HG02884 (cell line): ENCODE measurements around the gene PYGM.
A peak's percentile ranks its signal among the peaks of the same experiment; 100 is the strongest.

Experiments used
- ATAC-seq: cut with Tn5 transposase; IDR thresholded peaks from one replicate; pipeline ENCODE4 v1.9.1; 2021; ENCODE audit warnings: mild to moderate bottlenecking, moderate library complexity; ENCODE audit not compliant: unreplicated experiment

The PYGM gene

DNA sequence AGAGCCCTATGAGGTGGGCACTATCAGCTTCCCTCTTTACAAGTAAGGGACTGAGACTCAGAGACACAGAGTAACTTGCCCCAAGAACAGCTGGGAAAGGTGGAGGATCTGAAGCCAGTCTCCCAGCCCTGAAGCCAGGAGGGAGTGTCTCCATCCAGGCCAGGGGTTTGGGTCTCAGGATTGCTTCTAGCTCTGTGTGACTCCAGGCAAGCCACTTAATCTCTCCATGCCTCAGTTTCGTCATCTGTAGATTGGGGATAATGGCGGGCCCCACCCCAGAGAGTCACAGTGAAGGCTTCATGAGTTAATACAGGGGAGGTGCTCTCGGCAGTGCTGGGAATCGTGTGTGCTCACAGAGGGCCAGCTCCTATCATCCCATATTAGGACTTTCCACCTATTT is 32.7 kb upstream of the PYGM start:
- no peak for ATAC-seq

DNA sequence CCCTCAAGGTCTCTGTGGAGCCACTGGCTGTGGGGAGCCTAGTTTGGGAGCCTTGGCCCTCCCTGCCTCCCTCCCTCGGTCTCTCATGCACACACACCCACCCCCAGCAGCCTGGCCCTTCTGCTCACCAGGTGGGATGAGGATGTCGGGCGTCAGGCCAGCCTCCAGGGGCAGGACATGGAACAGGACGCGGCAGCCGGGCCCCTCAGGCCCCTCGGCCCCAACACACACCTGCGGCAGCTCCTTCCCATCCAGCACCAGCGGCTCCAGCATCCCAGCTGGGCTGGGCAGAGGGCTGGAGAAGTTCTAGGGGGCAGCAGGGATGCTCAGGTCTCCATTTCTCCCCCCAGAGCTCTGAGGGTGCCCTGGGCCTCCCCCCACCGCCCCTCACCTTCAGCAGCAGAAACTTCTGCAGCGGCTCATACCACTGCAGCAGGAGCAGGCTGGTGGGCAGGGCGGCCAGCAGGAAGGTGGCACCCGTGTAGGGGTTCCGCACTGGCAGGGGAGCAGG is 32.1 kb upstream of the PYGM start:
- no peak for ATAC-seq

DNA sequence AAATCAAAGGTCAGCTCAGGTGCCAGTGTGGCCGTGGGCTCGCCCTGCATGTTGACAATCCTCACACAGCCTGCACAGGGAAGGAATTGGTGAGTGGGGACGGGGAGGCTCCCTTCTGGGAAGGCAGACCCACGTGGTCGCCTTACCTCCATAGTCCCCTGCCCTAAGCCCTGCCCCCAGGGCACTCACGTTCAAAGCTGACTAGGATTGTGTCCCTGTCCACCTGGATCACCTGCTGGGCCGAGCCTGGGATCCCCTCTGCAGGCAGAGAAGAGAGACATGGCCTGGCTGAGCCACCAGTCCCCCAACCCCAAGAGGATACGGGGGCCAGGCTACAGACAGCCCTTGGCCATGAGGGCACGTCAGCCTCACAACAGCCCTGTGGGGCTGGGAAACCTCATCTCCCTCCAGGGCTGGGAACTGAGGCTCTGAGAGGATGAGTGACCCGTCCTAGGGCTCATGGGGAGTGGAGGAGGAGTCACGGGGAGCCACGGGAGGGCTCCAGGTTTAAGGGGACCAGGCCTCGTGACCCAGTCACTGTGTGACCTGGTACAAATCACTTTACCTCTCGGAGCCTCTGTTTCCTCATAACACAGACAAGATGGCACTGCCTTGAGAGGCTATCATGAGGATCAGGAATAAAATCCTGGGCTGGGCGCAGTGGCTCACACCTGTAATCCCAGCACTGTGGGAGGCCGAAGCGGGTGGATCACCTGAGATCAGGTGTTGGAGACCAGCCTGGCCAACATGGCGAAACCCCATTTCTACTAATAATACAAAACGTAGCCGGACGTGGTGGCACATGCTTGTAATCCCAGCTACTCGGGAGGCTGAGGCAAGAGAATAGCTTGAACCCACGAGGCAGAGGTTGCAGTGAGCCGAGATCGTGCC is 30.7 kb upstream of the PYGM start:
- ATAC-seq, result no peak

- ATAC-seq, result no peak
Observed at GRCh38 chr11:64789331-64790204, 29.8 kb upstream of the PYGM start.

GRCh38 chr11:64788321-64789215 is 28.8 kb upstream of the PYGM start:
- ATAC-seq, result no peak

GRCh38 chr11:64787526-64788320 is 27.9 kb upstream of the PYGM start:
- no peak for ATAC-seq

GRCh38 chr11:64786308-64786707 is 26.5 kb upstream of the PYGM start:
- ATAC-seq, result no peak

GRCh38 chr11:64784813-64785581 is 25.2 kb upstream of the PYGM start:
- no peak for ATAC-seq

DNA sequence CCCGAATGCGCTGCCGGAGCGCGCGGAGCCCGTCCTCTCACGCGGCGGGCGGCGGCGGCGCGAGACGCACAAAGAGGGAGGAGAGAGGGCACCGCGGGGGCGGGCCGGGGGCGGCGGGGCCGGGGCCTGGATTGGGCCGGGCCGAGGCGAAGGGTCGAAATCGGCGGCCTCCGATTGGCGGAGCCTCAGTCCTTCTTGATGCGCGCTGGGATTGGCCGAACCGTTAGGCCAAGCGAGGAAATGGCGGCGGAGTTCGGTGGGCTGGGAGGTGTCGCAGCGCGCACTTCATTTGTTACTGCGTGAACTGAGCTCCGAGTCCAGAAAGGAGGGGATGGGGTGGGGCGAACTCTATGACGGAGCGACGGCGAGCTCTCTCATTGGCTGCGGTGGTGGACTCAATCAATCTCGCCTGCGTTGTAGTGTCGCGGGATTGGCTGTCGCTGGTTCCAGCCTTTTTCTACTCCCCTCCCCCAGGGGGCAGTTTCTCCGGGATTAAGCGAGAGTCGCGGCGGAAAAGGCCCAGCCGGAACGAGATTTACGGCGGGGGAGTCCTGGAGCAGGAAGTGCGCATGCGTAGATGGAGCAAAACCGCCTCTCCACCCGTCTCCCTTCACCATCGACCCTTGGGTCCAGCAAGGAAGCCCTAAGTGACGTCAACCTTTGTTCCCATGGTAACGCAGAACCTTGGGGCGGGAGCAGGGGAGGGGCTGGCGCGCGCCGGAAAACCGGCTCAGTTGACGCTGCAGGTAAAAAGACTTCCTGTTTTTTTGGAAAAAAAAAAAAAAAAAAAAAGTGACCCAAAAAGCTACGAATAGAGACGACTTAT is 18.9 kb upstream of the PYGM start, which contains the start of gene SF1:
Gene SF1, minus strand, starts transcription at position 70 of the 826 bp plus-strand sequence. CDS start 150 bp downstream, outside the sequence.
- peak; percentile 78 for ATAC-seq

GRCh38 chr11:64778223-64778472 is 18.4 kb upstream of the PYGM start:
- peak; percentile 7 for ATAC-seq

GRCh38 chr11:64777449-64778222 is 17.9 kb upstream of the PYGM start:
- no peak for ATAC-seq

DNA sequence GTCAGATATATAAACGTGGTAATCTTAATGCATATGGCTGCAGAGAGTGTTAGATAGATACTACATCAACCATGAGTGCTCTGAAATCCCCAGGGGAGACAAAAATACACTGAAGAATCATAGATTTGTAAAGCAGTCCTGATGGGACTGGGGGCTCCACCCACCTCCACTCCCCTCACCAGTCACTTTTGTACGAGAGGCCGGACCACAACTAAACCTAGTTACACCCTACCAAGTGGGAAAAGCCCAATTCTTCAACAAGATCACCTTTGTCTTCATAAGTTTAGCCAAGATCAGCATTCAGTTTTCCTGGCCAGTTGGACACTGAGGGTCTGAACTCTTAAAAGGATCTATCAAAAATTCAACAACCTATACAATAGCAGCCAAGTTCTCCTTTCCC is 17.1 kb upstream of the PYGM start:
- no peak for ATAC-seq

- ATAC-seq, result no peak
Observed at GRCh38 chr11:64776425-64776824, 16.7 kb upstream of the PYGM start.

DNA sequence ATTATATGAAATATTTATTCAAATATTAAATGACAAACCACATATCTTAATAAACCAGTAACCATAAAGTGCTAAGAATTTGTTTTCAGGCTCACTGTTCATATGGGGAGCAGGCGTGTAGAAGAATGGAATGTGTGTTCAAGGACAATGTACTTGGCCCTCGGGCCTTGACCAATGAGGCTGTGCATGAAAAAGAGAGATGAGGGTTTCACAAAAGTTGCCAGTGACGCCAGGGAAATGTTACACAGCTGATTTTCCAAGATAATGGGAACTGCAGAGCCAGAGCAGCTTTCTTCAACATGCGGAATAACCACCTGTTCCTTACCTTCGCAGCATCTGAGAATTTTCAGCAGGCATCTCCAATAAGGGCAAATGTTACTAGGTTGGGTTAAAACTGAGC is 14.4 kb upstream of the PYGM start:
- no peak for ATAC-seq

GRCh38 chr11:64772303-64773018 is 12.7 kb upstream of the PYGM start:
- no peak for ATAC-seq

GRCh38 chr11:64771861-64772260 is 12.1 kb upstream of the PYGM start:
- ATAC-seq, result no peak

GRCh38 chr11:64770120-64770519 is 10.3 kb upstream of the PYGM start:
- ATAC-seq, result no peak
